Tibial artery (tissue), 4 donors: Measurements from ENCODE around the gene SEMA4B.

Source experiments
- DNase-seq, 2 donors: peaks; one replicate each; pipeline ENCODE4 v3.0.0-alpha.2; 2019
- H3K27ac ChIP-seq, 2 donors: fragments of 200-600 bp; sonication (generic) in 1 of 2; 1 replicate in 1 of 2; 2 replicates in 1 of 2; pipeline ENCODE4 v1.5.1; 2018 to 2019; ENCODE audit warnings: mild to moderate bottlenecking in 1 of 2
- H3K27me3 ChIP-seq, 2 donors: fragments of 200-600 bp; sonication (generic) in 1 of 2; one replicate each; pipeline versions ENCODE4 v1.5.1 to v1.6.0; 2016 to 2019
- H3K36me3 ChIP-seq, 3 donors: fragments of 200-600 bp; sonication (generic) in 2 of 3; one replicate each; pipeline ENCODE4 v1.5.1; 2016 to 2019; ENCODE audit warnings: mild to moderate bottlenecking in 2 of 3
- H3K4me1 ChIP-seq, 4 donors: fragments of 200-600 bp; sonication (generic) in 2 of 4; 1 replicate in 3 of 4; 2 replicates in 1 of 4; pipeline ENCODE4 v1.5.1; 2016 to 2019
- H3K4me3 ChIP-seq, 2 donors: fragments of 200-600 bp; sonication (generic) in 1 of 2; 1 replicate in 1 of 2; 2 replicates in 1 of 2; pipeline ENCODE4 v1.5.1; 2018 to 2019; ENCODE audit warnings: mild to moderate bottlenecking in 2 of 2
- H3K9me3 ChIP-seq, 3 donors: fragments of 200-600 bp; sonication (generic) in 1 of 3; one replicate each; pipeline ENCODE4 v1.5.1; 2016 to 2019
- CTCF ChIP-seq, 2 experiments: fragments of 200-600 bp in 1 of 2; fragments of 450-650 bp in 1 of 2; IDR thresholded peaks; one replicate each; pipeline ENCODE4 v1.5.1; 2017 to 2019; ENCODE audit warnings: antibody characterized with exemption in 2 of 2, mild to moderate bottlenecking in 1 of 2, moderate library complexity in 1 of 2
- intact Hi-C: fragments of 100-400 bp; cut with DNase I; formaldehyde crosslinking; loops from one replicate; pipeline ENCODE4 v1.15.0; 2023; ENCODE audit warnings: low total_unique reads

Gene SEMA4B

GRCh38 chr15:90205886-90206285, 4.8 kb downstream of the SEMA4B start:
- intact Hi-C loops: no loop called here

DNA sequence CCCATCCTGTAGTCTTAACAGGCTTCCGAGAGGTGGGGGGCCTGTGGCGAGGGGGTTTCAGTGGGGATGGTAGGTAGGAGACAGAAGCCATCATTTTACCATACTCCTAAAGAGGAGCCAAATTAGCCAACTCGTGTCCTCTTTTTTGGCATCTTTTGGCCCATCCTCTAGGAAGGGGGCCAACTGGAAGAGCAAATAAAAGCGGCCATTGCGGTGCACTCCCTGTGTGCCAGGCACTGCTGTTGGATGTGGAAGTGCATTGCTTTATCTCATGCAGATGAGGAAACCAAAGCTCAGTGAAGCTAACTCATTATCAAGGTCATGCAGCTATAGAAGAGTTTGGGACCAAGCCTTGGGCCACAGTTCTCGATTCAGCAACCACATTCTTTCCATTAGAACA, 6.1 kb downstream of the SEMA4B start:
- Histone ChIP-seq H3K36me3 (peaks cover 0 to 38% (median 0%) of the 10 kb centered on the region in 3 donors), H3K9me3 (no peaks in the 10 kb centered on the region), H3K4me3 (no peak overlapping the region), H3K4me1 (peaks cover 0 to 60% (median 39%) of the 10 kb centered on the region in 4 donors), H3K27ac (no peak overlapping the region), H3K27me3 (no peaks in the 10 kb centered on the region)
- TF ChIP-seq CTCF (IDR thresholded peaks at IDR 0.05): no peak
- no peak for DNase-seq
- intact Hi-C loops: no loop called here

More at GRCh38 chr15:90205886-90206285, 4.8 kb downstream of the SEMA4B start:
- DNase-seq: no peak
- Histone ChIP-seq H3K9me3 (no peaks in the 10 kb centered on the region), H3K27ac (no peak overlapping the region), H3K36me3 (peaks cover 0 to 38% (median 0%) of the 10 kb centered on the region in 3 donors), H3K4me1 (peaks cover 0 to 56% (median 37%) of the 10 kb centered on the region in 4 donors), H3K4me3 (no peak overlapping the region), H3K27me3 (no peaks in the 10 kb centered on the region)
- no peak for TF ChIP-seq CTCF (IDR thresholded peaks at IDR 0.05)

GRCh38 chr15:90208356-90208755, 7.2 kb downstream of the SEMA4B start:
- Histone ChIP-seq H3K4me3 (no peak overlapping the region), H3K27ac (no peak overlapping the region), H3K27me3 (no peaks in the 10 kb centered on the region), H3K4me1 (peaks cover 0 to 59% (median 32%) of the 10 kb centered on the region in 4 donors), H3K9me3 (no peaks in the 10 kb centered on the region), H3K36me3 (peaks cover 0 to 38% (median 0%) of the 10 kb centered on the region in 3 donors)
- no peak for DNase-seq
- intact Hi-C loops: no loop called here
- no peak for TF ChIP-seq CTCF (IDR thresholded peaks at IDR 0.05)

DNA sequence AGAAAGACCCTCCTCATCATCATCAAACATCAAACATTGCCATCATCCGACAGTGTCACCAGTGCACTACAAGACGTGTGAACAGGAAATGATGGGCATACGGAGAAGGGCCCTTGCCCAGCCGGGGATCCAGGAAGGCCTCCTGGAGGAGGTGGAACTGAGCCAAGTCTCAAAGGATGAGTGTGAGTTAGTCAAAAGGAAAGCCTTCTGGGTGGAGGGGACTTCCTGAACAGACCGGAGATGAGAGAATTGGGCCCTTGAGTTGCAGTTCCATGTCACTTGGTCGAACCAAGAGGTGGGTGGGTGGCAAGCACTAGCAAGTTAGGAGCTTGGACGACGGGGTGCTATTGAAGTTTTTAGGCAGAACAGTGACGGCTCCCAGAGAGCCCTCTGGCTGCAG, 8.5 kb downstream of the SEMA4B start:
- Histone ChIP-seq H3K36me3 (peaks cover 0 to 38% (median 0%) of the 10 kb centered on the region in 3 donors), H3K27ac (no peak overlapping the region)
- intact Hi-C loops: no loop called here

GRCh38 chr15:90210593-90210992, 9.5 kb downstream of the SEMA4B start:
- H3K27ac ChIP-seq: no peak overlapping the region
- peaks cover 0 to 41% (median 16%) of the 10 kb centered on the region in 4 donors for H3K4me1 ChIP-seq
- DNase-seq: no peak

More for the DNA sequence above, 8.5 kb downstream of the SEMA4B start:
- peaks cover 0 to 50% (median 21%) of the 10 kb centered on the region in 4 donors for H3K4me1 ChIP-seq
- no peak for DNase-seq
- H3K27me3 ChIP-seq: no peaks in the 10 kb centered on the region
- no peak for TF ChIP-seq CTCF (IDR thresholded peaks at IDR 0.05)
- no peak overlapping the region for H3K4me3 ChIP-seq
- no peaks in the 10 kb centered on the region for H3K9me3 ChIP-seq

More at GRCh38 chr15:90210593-90210992, 9.5 kb downstream of the SEMA4B start:
- intact Hi-C loops: no loop called here
- Histone ChIP-seq H3K27me3 (no peaks in the 10 kb centered on the region), H3K36me3 (peaks cover 0 to 34% (median 0%) of the 10 kb centered on the region in 3 donors), H3K9me3 (no peaks in the 10 kb centered on the region), H3K4me3 (no peak overlapping the region)
- TF ChIP-seq CTCF (IDR thresholded peaks at IDR 0.05): no peak
